ENCODE data around the gene NPIPA3.
"Not testable (repeated sequence)": the region's sequence is repeated elsewhere in the genome, so short reads cannot be mapped to it uniquely, and the experiment has no call there.

NPIPA3 gene

DNA sequence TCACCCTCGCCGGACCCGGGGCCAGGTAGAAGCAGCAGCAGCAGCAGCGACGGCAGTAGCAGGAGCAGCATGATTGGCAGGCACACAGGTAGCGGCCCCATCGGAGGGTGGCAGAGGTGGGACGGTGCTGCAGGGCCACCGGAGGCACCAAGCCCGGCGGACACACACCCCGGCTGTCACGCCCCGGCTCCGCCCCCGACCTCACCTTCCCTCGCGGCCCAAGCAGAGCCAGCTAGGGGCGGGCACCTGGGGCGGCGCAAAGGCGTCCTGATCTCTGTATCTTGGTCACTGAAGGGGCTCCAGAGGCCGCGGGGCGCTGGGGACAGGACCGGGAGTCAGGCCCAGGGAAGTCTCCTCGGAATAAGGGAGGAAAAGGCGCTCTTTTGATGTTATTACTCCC lies 9.1 kb upstream of the NPIPA3 start, which contains the start of gene PLA2G10:
Gene PLA2G10, minus strand, starts transcription at position 180 of the 400 bp plus-strand sequence. Its CDS starts 79 bp downstream, at position 101.
- not testable (repeated sequence) for H3K9me3 Mint-ChIP-seq; H3K4me1 Mint-ChIP-seq; ATAC-seq; H3K36me3 Mint-ChIP-seq; H3K4me3 Mint-ChIP-seq; H3K27ac Mint-ChIP-seq; DNase-seq (ENCODE audit: low spot score in 2 of 2)

DNA sequence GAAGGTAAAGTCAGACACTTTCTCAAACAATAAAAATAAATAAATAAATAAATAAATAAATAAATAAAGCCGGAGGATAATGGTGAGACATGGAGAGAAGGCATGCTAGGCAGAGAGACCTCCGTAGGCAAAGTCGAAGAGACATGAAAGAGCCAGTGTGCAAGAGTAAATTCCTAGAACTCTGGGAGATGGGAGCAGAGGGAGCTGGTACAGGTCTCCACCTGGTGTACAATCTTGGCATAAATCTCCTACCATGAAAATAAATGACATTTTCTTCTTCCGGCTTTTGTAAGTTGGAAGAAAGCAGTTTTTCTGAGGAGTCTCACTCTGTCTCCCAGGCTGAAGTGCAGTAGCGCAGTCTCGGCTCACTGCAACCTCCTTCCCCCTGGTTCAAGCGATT lies 1.4 kb upstream of the NPIPA3 start:
- DNase-seq (ENCODE audit: low spot score in 2 of 2); H3K4me3 Mint-ChIP-seq; H3K27ac Mint-ChIP-seq; H3K36me3 Mint-ChIP-seq; ATAC-seq; H3K4me1 Mint-ChIP-seq; H3K9me3 Mint-ChIP-seq: not testable (repeated sequence)

DNA sequence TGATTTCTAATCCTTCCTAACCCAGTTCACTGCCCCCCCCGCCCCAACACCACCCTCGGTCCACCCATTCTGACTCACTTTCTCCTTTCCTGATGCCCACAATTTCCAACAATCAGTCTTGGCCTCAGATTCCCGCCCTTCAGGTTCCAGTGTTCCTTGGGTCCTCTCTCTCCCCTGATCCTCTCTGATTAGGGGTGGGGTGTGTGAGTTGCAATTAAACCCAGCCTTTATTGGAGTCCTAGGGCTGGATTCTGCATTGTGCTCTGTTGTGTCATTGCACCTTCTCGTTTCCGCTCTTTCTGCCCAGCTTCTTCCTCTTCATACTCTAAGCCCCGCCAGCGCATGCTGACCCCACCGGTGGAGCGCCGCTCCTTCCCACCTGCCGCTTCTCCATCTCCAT lies 539 bp upstream of the NPIPA3 start:
- not testable (repeated sequence) for H3K4me3 Mint-ChIP-seq; H3K27ac Mint-ChIP-seq; H3K4me1 Mint-ChIP-seq; H3K36me3 Mint-ChIP-seq; H3K9me3 Mint-ChIP-seq; DNase-seq (ENCODE audit: low spot score in 2 of 2)
- peak; percentile 9 for ATAC-seq

DNA sequence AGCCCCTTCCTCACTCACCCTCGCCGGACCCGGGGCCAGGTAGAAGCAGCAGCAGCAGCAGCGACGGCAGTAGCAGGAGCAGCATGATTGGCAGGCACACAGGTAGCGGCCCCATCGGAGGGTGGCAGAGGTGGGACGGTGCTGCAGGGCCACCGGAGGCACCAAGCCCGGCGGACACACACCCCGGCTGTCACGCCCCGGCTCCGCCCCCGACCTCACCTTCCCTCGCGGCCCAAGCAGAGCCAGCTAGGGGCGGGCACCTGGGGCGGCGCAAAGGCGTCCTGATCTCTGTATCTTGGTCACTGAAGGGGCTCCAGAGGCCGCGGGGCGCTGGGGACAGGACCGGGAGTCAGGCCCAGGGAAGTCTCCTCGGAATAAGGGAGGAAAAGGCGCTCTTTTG lies 30.0 kb downstream of the NPIPA3 start:
- H3K27ac Mint-ChIP-seq; H3K9me3 Mint-ChIP-seq; H3K4me3 Mint-ChIP-seq; H3K4me1 Mint-ChIP-seq; DNase-seq (ENCODE audit: low spot score in 2 of 2); H3K36me3 Mint-ChIP-seq; ATAC-seq: not testable (repeated sequence)

DNA sequence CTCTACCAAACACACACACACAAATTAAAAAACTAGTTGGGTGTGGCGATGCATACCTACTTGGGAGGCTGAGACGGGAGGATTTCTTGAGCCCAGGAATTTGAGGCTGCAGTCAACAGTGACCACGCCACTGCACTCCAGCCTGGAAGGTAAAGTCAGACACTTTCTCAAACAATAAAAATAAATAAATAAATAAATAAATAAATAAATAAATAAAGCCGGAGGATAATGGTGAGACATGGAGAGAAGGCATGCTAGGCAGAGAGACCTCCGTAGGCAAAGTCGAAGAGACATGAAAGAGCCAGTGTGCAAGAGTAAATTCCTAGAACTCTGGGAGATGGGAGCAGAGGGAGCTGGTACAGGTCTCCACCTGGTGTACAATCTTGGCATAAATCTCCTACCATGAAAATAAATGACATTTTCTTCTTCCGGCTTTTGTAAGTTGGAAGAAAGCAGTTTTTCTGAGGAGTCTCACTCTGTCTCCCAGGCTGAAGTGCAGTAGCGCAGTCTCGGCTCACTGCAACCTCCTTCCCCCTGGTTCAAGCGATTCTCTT lies 37.7 kb downstream of the NPIPA3 start:
- not testable (repeated sequence) for H3K4me3 Mint-ChIP-seq; H3K4me1 Mint-ChIP-seq; DNase-seq (ENCODE audit: low spot score in 2 of 2); ATAC-seq; H3K36me3 Mint-ChIP-seq; H3K9me3 Mint-ChIP-seq; H3K27ac Mint-ChIP-seq

DNA sequence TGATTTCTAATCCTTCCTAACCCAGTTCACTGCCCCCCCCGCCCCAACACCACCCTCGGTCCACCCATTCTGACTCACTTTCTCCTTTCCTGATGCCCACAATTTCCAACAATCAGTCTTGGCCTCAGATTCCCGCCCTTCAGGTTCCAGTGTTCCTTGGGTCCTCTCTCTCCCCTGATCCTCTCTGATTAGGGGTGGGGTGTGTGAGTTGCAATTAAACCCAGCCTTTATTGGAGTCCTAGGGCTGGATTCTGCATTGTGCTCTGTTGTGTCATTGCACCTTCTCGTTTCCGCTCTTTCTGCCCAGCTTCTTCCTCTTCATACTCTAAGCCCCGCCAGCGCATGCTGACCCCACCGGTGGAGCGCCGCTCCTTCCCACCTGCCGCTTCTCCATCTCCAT lies 38.6 kb downstream of the NPIPA3 start:
- H3K4me3 Mint-ChIP-seq, result not testable (repeated sequence)

DNA sequence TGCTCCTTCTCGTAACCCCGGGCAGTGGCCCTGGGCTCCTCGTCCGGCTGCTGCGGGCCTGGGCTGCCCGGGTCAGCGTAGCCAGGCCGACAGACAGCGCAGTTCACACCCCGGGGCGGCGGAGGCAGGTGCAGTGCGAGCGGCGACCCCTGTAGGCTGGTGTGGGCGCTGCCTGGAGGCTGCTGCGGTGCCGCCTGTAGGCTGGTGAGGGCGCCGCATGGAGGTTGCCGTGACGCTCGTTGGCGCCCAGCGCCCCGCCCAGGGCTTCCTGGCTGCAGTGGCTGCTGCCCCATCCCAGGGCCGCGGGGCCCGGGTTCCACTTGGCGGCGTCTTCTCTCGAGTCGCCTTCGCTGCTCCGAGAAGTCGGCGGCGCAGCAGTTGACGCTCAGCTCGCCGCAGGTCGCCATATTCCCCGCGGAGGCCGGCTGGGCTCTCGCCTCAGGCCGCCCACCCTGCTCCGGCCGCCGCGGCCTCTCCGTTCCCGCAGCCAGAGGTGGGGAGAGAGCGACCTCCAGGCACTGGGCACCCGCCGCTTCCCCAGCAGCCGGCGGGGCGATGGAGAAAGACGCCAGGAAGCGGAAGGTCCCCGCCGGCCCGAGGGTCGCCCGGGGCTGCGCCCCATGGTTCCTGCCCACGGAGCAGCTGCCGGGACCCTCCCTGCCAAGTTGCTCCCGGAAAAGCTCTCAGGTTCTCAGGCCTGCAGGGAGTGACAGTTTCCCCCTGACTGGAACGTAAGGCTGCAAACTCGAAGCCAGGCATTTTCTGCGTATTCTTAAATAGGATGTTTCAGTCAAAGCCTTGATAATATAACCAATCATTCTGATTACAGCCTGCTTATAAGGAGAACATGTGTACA lies 39.3 kb downstream of the NPIPA3 start, which contains the start of gene NPIPA2:
Gene NPIPA2, plus strand, starts transcription at position 261 of the 856 bp plus-strand sequence. CDS start 5,533 bp downstream, outside the sequence.
- not testable (repeated sequence) for DNase-seq (ENCODE audit: low spot score in 2 of 2)

More for the DNA sequence above, 38.6 kb downstream of the NPIPA3 start:
- DNase-seq (ENCODE audit: low spot score in 2 of 2); H3K27ac Mint-ChIP-seq; ATAC-seq; H3K36me3 Mint-ChIP-seq; H3K4me1 Mint-ChIP-seq; H3K9me3 Mint-ChIP-seq: not testable (repeated sequence)

DNA sequence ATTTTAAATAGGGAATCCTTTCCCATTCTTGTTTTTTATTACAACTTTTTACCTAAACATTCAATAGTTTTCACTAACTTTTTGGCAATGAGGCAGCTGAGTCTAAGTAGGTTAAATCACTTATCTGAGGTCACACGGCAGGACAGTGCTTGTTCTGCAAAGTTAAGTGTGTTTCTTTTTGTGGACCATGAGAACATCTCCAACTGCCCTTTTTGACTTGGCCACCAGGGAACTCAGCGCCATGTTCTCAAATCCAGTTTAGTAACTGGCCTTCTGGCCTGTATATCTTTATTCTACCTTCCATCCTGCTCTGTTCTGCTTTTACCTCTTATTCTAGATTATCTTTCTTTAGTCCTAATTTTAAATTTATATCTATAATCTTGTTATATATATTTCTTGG lies 70.4 kb downstream of the NPIPA3 start:
- H3K9me3 Mint-ChIP-seq; H3K4me1 Mint-ChIP-seq; H3K36me3 Mint-ChIP-seq; H3K27ac Mint-ChIP-seq; H3K4me3 Mint-ChIP-seq; DNase-seq (ENCODE audit: low spot score in 2 of 2); ATAC-seq: not testable (repeated sequence)

More for the DNA sequence above, 39.3 kb downstream of the NPIPA3 start, which contains the start of gene NPIPA2:
- H3K9me3 Mint-ChIP-seq, H3K4me3 Mint-ChIP-seq, H3K36me3 Mint-ChIP-seq, H3K4me1 Mint-ChIP-seq, H3K27ac Mint-ChIP-seq: not testable (repeated sequence)
- peak; percentile 100 for ATAC-seq

DNA sequence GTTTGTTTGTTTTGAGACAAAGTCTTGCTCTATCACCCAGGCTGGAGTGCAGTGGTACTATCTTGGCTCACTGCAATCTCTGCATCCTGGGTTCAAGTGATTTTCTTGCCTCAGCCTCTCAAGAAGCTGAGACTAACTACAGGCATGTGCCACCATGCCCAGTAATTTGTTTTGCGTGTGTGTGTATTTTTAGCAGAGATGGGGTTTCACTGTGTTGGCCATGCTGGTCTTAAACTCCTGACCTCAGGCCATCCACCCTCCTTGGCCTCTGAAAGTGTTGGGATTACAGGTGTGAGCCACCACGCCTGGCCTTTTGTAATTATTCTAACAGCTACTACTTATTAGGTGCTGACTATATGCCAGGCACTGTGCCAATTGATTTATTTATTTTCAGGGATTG lies 72.4 kb downstream of the NPIPA3 start:
- not testable (repeated sequence) for H3K9me3 Mint-ChIP-seq; ATAC-seq; H3K36me3 Mint-ChIP-seq; H3K27ac Mint-ChIP-seq; H3K4me3 Mint-ChIP-seq; H3K4me1 Mint-ChIP-seq; DNase-seq (ENCODE audit: low spot score in 2 of 2)

Measured in stimulated activated effector memory CD8-positive, alpha-beta T cell treated with anti-CD3 and anti-CD28 coated beads, Interleukin-12 subunit alpha, Interleukin-12 subunit beta, amount 100 ng/mL, for 72 hours (primary cell).